RWPE2 (cell line): ENCODE measurements around the gene ACE.

ENCODE experiments used
- ATAC-seq: fragments of 200-7000 bp; cut with Tn5 transposase; 3 replicates; pipeline ENCODE4 v1.9.1; 2021; ENCODE audit warnings: low read depth
- DNase-seq: peaks from one replicate; pipeline ENCODE4 v3.0.0-alpha.2; 2020; ENCODE audit warnings: low spot score
- H3K27ac ChIP-seq: fragments of 450-650 bp; 2 replicates; pipeline ENCODE4 v1.5.1; 2017; ENCODE audit warnings: mild to moderate bottlenecking; ENCODE audit not compliant: poor library complexity, severe bottlenecking
- H3K27me3 ChIP-seq: fragments of 250-450 bp; sonication (Bioruptor Pico); 2 replicates; pipeline ENCODE4 v1.5.1; 2021; ENCODE audit warnings: mild to moderate bottlenecking, moderate library complexity; ENCODE audit not compliant: insufficient read depth, poor library complexity, severe bottlenecking
- H3K36me3 ChIP-seq: fragments of 250-450 bp; sonication (Bioruptor Pico); 2 replicates; pipeline ENCODE4 v1.5.1; 2020; ENCODE audit warnings: low read depth, mild to moderate bottlenecking, moderate library complexity
- H3K4me1 ChIP-seq: fragments of 250-450 bp; sonication (Bioruptor Pico); 2 replicates; pipeline ENCODE4 v1.5.1; 2021; ENCODE audit warnings: mild to moderate bottlenecking, moderate library complexity; ENCODE audit not compliant: insufficient read depth, poor library complexity, severe bottlenecking
- H3K4me3 ChIP-seq: fragments of 250-450 bp; sonication (Bioruptor Pico); 2 replicates; pipeline ENCODE4 v1.5.1; 2021; ENCODE audit warnings: mild to moderate bottlenecking, moderate library complexity; ENCODE audit not compliant: severe bottlenecking
- H3K9me3 ChIP-seq: fragments of 250-450 bp; sonication (Bioruptor Pico); 2 replicates; pipeline ENCODE4 v1.5.1; 2021; ENCODE audit warnings: mild to moderate bottlenecking, moderate library complexity; ENCODE audit not compliant: severe bottlenecking
- CTCF ChIP-seq: fragments of 450-650 bp; IDR thresholded peaks from one replicate; pipeline ENCODE4 v1.5.1; 2017; ENCODE audit warnings: mild to moderate bottlenecking, moderate library complexity; ENCODE audit not compliant: poor library complexity, severe bottlenecking

The ACE gene

GRCh38 chr17:63436523-63437110 lies 40.2 kb upstream of the ACE start:
- H3K4me3 ChIP-seq, result no peak overlapping the region
- peaks cover 47% of the 10 kb centered on the region for H3K36me3 ChIP-seq
- ATAC-seq (no peak), DNase-seq (no peak)
- peaks cover 31% of the 10 kb centered on the region for H3K4me1 ChIP-seq
- no peaks in the 10 kb centered on the region for H3K27me3 ChIP-seq
- no peak for TF ChIP-seq CTCF
- H3K9me3 ChIP-seq, result no peaks in the 10 kb centered on the region
- no peak overlapping the region for H3K27ac ChIP-seq

DNA sequence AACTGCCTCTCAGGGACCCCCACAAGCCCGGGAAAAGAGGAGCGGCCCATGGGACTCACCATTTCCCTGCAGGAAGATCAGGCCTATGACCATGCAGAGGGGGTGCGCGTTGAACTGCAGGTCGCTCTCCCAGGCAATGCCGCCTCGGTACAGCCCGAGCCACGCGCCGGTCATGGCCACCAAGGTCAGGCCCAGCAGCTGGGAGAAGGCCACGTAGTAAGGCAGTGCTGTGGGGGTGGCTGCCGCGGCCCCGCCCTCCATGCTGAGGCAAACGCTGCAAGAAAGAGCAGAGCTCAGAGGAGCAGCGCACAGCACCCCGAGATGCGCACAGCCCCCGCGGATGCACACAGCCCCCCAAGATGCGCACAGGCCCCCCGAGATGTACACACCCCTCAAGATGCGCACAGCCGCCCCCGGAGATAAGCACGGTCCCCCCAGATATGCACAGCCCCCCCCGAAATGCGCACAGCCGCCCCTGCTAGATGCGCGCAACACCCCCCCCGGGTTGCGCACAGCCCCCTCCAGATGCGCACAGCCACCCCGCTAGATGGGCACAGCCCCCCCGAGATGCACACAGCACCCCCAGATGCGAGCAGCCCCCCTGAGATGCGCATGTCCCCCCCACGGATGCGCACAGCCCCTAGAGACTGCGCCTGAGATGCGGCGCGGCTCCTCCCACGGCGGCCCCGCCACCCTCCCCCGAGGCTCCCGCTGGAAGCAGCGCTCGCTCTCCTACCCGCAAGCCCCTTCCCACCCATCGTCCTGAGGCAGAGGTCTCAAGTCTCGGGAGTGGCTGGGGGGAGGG lies 39.4 kb upstream of the ACE start:
- Histone ChIP-seq H3K27me3 (no peaks in the 10 kb centered on the region), H3K36me3 (peaks cover 42% of the 10 kb centered on the region), H3K27ac (no peak overlapping the region), H3K4me3 (no peak overlapping the region), H3K9me3 (no peaks in the 10 kb centered on the region), H3K4me1 (peaks cover 31% of the 10 kb centered on the region)
- TF ChIP-seq CTCF, result no peak
- ATAC-seq, result no peak
- peak; percentile 42 for DNase-seq

GRCh38 chr17:63438092-63439051 lies 38.5 kb upstream of the ACE start:
- Histone ChIP-seq H3K36me3 (peaks cover 36% of the 10 kb centered on the region), H3K27ac (no peak overlapping the region), H3K4me3 (no peak overlapping the region), H3K27me3 (no peaks in the 10 kb centered on the region), H3K9me3 (no peaks in the 10 kb centered on the region), H3K4me1 (peaks cover 22% of the 10 kb centered on the region)
- ATAC-seq, result no peak
- TF ChIP-seq CTCF, result no peak
- no peak for DNase-seq

DNA sequence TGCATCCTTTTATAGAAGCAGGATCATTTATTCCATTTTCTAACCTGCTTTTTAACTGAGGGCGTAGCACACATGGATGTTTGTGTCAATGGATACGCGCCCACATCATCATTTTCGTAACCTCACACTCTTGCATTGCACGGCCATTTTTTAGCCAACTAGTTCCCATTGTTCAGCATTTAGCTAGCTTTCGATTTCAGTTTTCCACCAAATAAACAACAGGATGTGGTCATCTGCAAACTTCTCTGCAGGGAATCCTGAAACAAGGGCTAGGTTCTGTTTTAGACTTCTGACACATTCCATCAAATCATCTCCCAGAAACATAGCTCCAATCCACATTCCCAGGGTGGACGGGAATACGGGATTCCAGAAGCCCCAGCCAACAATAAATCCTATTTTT lies 37.2 kb upstream of the ACE start:
- DNase-seq, result no peak
- H3K27ac ChIP-seq, result no peak overlapping the region
- H3K4me1 ChIP-seq, result peaks cover 15% of the 10 kb centered on the region

More for the DNA sequence above, 37.2 kb upstream of the ACE start:
- Histone ChIP-seq H3K4me3 (no peak overlapping the region), H3K27me3 (no peaks in the 10 kb centered on the region), H3K36me3 (peaks cover 26% of the 10 kb centered on the region), H3K9me3 (no peaks in the 10 kb centered on the region)
- TF ChIP-seq CTCF, result no peak
- ATAC-seq, result no peak
